WTC11 (cell line): ENCODE data around the gene LAMC2. TPM values are rescaled to one million over a fixed set of nuclear protein-coding genes. Genes with fewer than 3 reads are reported as not detected.

Source experiments
- ATAC-seq: fragments of 200-7000 bp; cut with Tn5 transposase; 2 replicates; pipeline ENCODE4 v1.10.0; 2021; ENCODE audit warnings: mild to moderate bottlenecking, moderate library complexity
- CTCF ChIA-PET: fragments of 300-600 bp; sonication (Branson Sonifier 250); formaldehyde crosslinking; loops from one replicate; lab custom pipeline; 2021; ENCODE audit warnings: antibody characterized with exemption; lab: Charles Lee
- POLR2A ChIA-PET: fragments of 350-600 bp; sonication (Branson Sonifier 250); formaldehyde crosslinking; loops from one replicate; lab custom pipeline; 2021; ENCODE audit warnings: antibody characterized with exemption; lab: Charles Lee
- DNase-seq: peaks from one replicate; pipeline ENCODE4 v3.0.0; 2021; ENCODE audit warnings: low spot score
- H3K27ac Mint-ChIP-seq: 2 replicates; pipeline ENCODE4 v1.8.0; 2021; ENCODE audit warnings: mixed read lengths
- H3K27me3 Mint-ChIP-seq: 2 replicates; pipeline ENCODE4 v1.8.0; 2021; ENCODE audit warnings: low read depth, mild to moderate bottlenecking, moderate library complexity, mixed read lengths
- H3K36me3 Mint-ChIP-seq: 2 replicates; pipeline ENCODE4 v1.8.0; 2021; ENCODE audit warnings: mixed read lengths
- H3K4me1 Mint-ChIP-seq: 2 replicates; pipeline ENCODE4 v1.8.0; 2022; ENCODE audit warnings: mixed read lengths
- H3K4me3 Mint-ChIP-seq: 2 replicates; pipeline ENCODE4 v1.8.0; 2021; ENCODE audit warnings: mild to moderate bottlenecking, moderate library complexity, mixed read lengths
- H3K9me3 Mint-ChIP-seq: 2 replicates; pipeline ENCODE4 v1.8.0; 2021; ENCODE audit warnings: mixed read lengths
- HMGA2 ChIP-seq: fragments of 250-450 bp; sonication (Bioruptor Pico); IDR thresholded peaks from 2 replicates; pipeline ENCODE4 v1.4.0; 2021; ENCODE audit warnings: mild to moderate bottlenecking, moderate library complexity
- JAZF1 ChIP-seq: fragments of 250-450 bp; sonication (Bioruptor Pico); IDR thresholded peaks from 2 replicates; pipeline ENCODE4 v1.9.0; 2021; ENCODE audit warnings: moderate library complexity, mild to moderate bottlenecking, inconsistent platforms
- JUN ChIP-seq: sonication (generic); formaldehyde crosslinking; IDR thresholded peaks from 2 replicates; pipeline ENCODE4 v1.8.0; 2023; ENCODE audit warnings: mild to moderate bottlenecking, missing genetic modification reagents
- MXD4 ChIP-seq: fragments of 250-450 bp; sonication (Bioruptor Pico); IDR thresholded peaks from 2 replicates; pipeline ENCODE4 v1.8.0; 2021; ENCODE audit warnings: mild to moderate bottlenecking, moderate library complexity, borderline replicate concordance
- OVOL2 ChIP-seq: fragments of 250-450 bp; sonication (Bioruptor Pico); IDR thresholded peaks from 2 replicates; pipeline ENCODE4 v1.9.0; 2021; ENCODE audit warnings: mild to moderate bottlenecking, borderline replicate concordance
- RORB ChIP-seq: fragments of 250-450 bp; sonication (Bioruptor Pico); IDR thresholded peaks from 2 replicates; pipeline ENCODE4 v1.9.0; 2021; ENCODE audit warnings: mild to moderate bottlenecking
- SMAD4 ChIP-seq: sonication (generic); formaldehyde crosslinking; IDR thresholded peaks from 2 replicates; pipeline ENCODE4 v1.8.0; 2022; ENCODE audit warnings: mild to moderate bottlenecking, missing genetic modification reagents
- SOX15 ChIP-seq: fragments of 250-450 bp; sonication (Bioruptor Pico); IDR thresholded peaks from 2 replicates; pipeline ENCODE4 v1.9.0; 2021; ENCODE audit warnings: mild to moderate bottlenecking
- TEAD4 ChIP-seq: sonication (generic); formaldehyde crosslinking; IDR thresholded peaks from 2 replicates; pipeline ENCODE4 v1.8.0; 2022; ENCODE audit warnings: mild to moderate bottlenecking, missing genetic modification reagents
- TP53 ChIP-seq: sonication (generic); formaldehyde crosslinking; IDR thresholded peaks from 2 replicates; pipeline ENCODE4 v1.8.1; 2023; ENCODE audit warnings: mild to moderate bottlenecking, missing genetic modification reagents
- ZNF263 ChIP-seq: sonication (generic); formaldehyde crosslinking; IDR thresholded peaks from 2 replicates; pipeline ENCODE4 v1.8.1; 2022; ENCODE audit warnings: low read depth, mild to moderate bottlenecking, moderate library complexity, missing genetic modification reagents
- total RNA-seq: library from RNA; stranded (reverse); gene quantifications from 3 replicates; pipeline ENCODE4 v1.2.3, GENCODE V29; 2021
- TF ChIP-seq, protein P1 (sequence below): sonication (generic); formaldehyde crosslinking; IDR thresholded peaks from 2 replicates; pipeline ENCODE4 v1.8.0; 2022; ENCODE audit warnings: mild to moderate bottlenecking, missing genetic modification reagents
- TF ChIP-seq, protein P2 (sequence below): sonication (generic); formaldehyde crosslinking; IDR thresholded peaks from 2 replicates; pipeline ENCODE4 v1.8.1; 2023; ENCODE audit warnings: mild to moderate bottlenecking, missing genetic modification reagents
- TF ChIP-seq, protein P3 (sequence below): sonication (generic); formaldehyde crosslinking; IDR thresholded peaks from 2 replicates; pipeline ENCODE4 v1.8.0; 2022; ENCODE audit warnings: mild to moderate bottlenecking, missing genetic modification reagents
- TF ChIP-seq, protein P4 (sequence below): fragments of 250-450 bp; sonication (Bioruptor Pico); IDR thresholded peaks from 2 replicates; pipeline ENCODE4 v1.9.0; 2021; ENCODE audit warnings: mild to moderate bottlenecking
- TF ChIP-seq, protein P5 (sequence below): fragments of 200-600 bp; IDR thresholded peaks from 2 replicates; pipeline ENCODE4 v1.8.0; 2022; ENCODE audit warnings: antibody characterized with exemption
- TF ChIP-seq, protein P6 (sequence below): sonication (generic); formaldehyde crosslinking; IDR thresholded peaks from 2 replicates; pipeline ENCODE4 v1.8.1; 2022; ENCODE audit warnings: mild to moderate bottlenecking, moderate library complexity, missing genetic modification reagents
- TF ChIP-seq, protein P7 (sequence below): fragments of 250-450 bp; sonication (Bioruptor Pico); IDR thresholded peaks from 2 replicates; pipeline ENCODE4 v1.9.0; 2021; ENCODE audit warnings: moderate library complexity, mild to moderate bottlenecking, inconsistent platforms, borderline replicate concordance

Gene LAMC2
- total RNA-seq, 1 experiment from 2014 or later: 7.9 TPM

DNA sequence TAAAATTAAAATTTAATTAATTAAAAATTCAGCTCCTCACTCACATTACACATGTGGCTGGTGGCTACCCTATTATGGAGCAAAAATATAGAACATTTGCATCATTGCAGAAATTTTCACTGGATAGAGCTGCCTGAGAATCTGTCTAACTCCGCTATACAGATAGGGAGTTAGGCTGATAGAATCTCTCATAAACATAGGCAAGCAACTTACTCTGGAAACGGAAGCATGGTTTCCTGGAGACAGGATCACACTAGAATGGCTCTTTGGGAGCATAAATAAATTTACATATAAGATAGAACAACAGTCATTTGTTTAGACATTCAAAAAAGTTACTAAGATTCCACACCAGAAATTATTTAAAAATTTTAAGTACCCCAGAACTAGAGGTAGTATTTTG lies 12.2 kb upstream of the LAMC2 start:
- peaks cover 7% of the 10 kb centered on the region for H3K4me1 Mint-ChIP-seq

More for the DNA sequence above, 12.2 kb upstream of the LAMC2 start:
- POLR2A ChIA-PET: no interaction called here
- H3K9me3 Mint-ChIP-seq: peaks cover 4% of the 10 kb centered on the region
- H3K27me3 Mint-ChIP-seq: no peaks in the 10 kb centered on the region
- ATAC-seq (no peak), DNase-seq (no peak)
- TF ChIP-seq, protein P1, sequence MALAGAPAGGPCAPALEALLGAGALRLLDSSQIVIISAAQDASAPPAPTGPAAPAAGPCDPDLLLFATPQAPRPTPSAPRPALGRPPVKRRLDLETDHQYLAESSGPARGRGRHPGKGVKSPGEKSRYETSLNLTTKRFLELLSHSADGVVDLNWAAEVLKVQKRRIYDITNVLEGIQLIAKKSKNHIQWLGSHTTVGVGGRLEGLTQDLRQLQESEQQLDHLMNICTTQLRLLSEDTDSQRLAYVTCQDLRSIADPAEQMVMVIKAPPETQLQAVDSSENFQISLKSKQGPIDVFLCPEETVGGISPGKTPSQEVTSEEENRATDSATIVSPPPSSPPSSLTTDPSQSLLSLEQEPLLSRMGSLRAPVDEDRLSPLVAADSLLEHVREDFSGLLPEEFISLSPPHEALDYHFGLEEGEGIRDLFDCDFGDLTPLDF (CRISPR knock-in tag): no peak
- TF ChIP-seq OVOL2 (CRISPR knock-in tag): no peak
- TF ChIP-seq JAZF1 (CRISPR knock-in tag): no peak
- no peak for TF ChIP-seq HMGA2 (CRISPR knock-in tag)
- TF ChIP-seq TP53 (CRISPR knock-in tag): no peak
- no peak for TF ChIP-seq ZNF263 (CRISPR knock-in tag)
- no peak for TF ChIP-seq RORB
- TF ChIP-seq JUN (CRISPR knock-in tag): no peak
- TF ChIP-seq, protein P2, sequence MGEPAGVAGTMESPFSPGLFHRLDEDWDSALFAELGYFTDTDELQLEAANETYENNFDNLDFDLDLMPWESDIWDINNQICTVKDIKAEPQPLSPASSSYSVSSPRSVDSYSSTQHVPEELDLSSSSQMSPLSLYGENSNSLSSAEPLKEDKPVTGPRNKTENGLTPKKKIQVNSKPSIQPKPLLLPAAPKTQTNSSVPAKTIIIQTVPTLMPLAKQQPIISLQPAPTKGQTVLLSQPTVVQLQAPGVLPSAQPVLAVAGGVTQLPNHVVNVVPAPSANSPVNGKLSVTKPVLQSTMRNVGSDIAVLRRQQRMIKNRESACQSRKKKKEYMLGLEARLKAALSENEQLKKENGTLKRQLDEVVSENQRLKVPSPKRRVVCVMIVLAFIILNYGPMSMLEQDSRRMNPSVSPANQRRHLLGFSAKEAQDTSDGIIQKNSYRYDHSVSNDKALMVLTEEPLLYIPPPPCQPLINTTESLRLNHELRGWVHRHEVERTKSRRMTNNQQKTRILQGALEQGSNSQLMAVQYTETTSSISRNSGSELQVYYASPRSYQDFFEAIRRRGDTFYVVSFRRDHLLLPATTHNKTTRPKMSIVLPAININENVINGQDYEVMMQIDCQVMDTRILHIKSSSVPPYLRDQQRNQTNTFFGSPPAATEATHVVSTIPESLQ: no peak
- TF ChIP-seq, protein P3, sequence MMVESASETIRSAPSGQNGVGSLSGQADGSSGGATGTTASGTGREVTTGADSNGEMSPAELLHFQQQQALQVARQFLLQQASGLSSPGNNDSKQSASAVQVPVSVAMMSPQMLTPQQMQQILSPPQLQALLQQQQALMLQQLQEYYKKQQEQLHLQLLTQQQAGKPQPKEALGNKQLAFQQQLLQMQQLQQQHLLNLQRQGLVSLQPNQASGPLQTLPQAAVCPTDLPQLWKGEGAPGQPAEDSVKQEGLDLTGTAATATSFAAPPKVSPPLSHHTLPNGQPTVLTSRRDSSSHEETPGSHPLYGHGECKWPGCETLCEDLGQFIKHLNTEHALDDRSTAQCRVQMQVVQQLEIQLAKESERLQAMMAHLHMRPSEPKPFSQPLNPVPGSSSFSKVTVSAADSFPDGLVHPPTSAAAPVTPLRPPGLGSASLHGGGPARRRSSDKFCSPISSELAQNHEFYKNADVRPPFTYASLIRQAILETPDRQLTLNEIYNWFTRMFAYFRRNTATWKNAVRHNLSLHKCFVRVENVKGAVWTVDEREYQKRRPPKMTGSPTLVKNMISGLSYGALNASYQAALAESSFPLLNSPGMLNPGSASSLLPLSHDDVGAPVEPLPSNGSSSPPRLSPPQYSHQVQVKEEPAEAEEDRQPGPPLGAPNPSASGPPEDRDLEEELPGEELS: no peak
- TF ChIP-seq, protein P4, sequence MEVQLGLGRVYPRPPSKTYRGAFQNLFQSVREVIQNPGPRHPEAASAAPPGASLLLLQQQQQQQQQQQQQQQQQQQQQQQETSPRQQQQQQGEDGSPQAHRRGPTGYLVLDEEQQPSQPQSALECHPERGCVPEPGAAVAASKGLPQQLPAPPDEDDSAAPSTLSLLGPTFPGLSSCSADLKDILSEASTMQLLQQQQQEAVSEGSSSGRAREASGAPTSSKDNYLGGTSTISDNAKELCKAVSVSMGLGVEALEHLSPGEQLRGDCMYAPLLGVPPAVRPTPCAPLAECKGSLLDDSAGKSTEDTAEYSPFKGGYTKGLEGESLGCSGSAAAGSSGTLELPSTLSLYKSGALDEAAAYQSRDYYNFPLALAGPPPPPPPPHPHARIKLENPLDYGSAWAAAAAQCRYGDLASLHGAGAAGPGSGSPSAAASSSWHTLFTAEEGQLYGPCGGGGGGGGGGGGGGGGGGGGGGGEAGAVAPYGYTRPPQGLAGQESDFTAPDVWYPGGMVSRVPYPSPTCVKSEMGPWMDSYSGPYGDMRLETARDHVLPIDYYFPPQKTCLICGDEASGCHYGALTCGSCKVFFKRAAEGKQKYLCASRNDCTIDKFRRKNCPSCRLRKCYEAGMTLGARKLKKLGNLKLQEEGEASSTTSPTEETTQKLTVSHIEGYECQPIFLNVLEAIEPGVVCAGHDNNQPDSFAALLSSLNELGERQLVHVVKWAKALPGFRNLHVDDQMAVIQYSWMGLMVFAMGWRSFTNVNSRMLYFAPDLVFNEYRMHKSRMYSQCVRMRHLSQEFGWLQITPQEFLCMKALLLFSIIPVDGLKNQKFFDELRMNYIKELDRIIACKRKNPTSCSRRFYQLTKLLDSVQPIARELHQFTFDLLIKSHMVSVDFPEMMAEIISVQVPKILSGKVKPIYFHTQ: no peak
- TF ChIP-seq, protein P5, sequence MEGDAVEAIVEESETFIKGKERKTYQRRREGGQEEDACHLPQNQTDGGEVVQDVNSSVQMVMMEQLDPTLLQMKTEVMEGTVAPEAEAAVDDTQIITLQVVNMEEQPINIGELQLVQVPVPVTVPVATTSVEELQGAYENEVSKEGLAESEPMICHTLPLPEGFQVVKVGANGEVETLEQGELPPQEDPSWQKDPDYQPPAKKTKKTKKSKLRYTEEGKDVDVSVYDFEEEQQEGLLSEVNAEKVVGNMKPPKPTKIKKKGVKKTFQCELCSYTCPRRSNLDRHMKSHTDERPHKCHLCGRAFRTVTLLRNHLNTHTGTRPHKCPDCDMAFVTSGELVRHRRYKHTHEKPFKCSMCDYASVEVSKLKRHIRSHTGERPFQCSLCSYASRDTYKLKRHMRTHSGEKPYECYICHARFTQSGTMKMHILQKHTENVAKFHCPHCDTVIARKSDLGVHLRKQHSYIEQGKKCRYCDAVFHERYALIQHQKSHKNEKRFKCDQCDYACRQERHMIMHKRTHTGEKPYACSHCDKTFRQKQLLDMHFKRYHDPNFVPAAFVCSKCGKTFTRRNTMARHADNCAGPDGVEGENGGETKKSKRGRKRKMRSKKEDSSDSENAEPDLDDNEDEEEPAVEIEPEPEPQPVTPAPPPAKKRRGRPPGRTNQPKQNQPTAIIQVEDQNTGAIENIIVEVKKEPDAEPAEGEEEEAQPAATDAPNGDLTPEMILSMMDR: no peak
- TF ChIP-seq, protein P6, sequence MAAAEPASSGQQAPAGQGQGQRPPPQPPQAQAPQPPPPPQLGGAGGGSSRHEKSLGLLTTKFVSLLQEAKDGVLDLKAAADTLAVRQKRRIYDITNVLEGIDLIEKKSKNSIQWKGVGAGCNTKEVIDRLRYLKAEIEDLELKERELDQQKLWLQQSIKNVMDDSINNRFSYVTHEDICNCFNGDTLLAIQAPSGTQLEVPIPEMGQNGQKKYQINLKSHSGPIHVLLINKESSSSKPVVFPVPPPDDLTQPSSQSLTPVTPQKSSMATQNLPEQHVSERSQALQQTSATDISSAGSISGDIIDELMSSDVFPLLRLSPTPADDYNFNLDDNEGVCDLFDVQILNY: no peak
- TF ChIP-seq TEAD4 (CRISPR knock-in tag): no peak
- no peak for TF ChIP-seq SOX15 (CRISPR knock-in tag)
- TF ChIP-seq, protein P7, sequence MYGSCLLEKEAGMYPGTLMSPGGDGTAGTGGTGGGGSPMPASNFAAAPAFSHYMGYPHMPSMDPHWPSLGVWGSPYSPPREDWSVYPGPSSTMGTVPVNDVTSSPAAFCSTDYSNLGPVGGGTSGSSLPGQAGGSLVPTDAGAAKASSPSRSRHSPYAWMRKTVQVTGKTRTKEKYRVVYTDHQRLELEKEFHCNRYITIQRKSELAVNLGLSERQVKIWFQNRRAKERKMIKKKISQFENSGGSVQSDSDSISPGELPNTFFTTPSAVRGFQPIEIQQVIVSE: no peak
- no peak for TF ChIP-seq MXD4
- no peak for TF ChIP-seq SMAD4
- CTCF ChIA-PET: no interaction called here
- no peak overlapping the region for H3K27ac Mint-ChIP-seq
- no peak overlapping the region for H3K4me3 Mint-ChIP-seq
- no peaks in the 10 kb centered on the region for H3K36me3 Mint-ChIP-seq
